ENCODE data around the gene LTBP1. TPM values are rescaled to one million over a fixed set of nuclear protein-coding genes. Genes with fewer than 3 reads are reported as not detected.

The LTBP1 gene
- total and polyA plus RNA-seq, 2 experiments from 2014 or later = 15.7 to 49.8 TPM

DNA sequence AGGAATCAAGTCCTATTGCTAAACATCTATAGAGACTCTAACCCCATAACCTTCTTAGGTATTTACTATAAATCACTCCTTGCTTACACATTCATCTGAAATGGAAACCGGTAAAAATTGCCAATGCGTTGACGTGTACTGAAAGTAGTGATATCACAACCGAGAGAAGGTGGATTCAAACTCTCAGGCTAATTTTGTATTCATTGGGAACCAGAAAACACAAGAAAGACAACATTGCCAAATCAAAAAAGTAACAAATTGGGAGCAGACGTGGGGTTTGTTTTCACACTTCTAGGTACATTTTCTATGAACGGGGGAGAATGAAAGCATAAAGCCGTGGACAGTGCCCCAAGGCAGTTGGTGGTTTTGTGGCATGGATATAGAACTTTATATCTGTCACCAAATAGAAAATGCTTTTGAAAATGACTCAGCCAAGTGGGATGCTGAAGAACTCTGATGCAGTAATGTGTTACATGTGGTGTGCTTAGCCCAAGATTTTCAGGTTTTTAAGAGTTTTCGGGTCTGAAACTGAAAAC lies 374.6 kb downstream of the LTBP1 start:
- Histone ChIP-seq H3K4me3 (no peak overlapping the region), H3K27me3 (ENCODE audit: insufficient read depth) (no peaks in the 10 kb centered on the region), H3K4me2 (no peak overlapping the region), H3K27ac (ENCODE audit: low read depth) (no peak overlapping the region), H2AFZ (no peak overlapping the region), H3K79me2 (replicated peaks; ENCODE audit: insufficient read depth) (no peaks in the 10 kb centered on the region), H4K20me1 (replicated peaks; ENCODE audit: insufficient read depth) (0 out of 2 replicates have a peak, but pooled peaks cover 5% of the 10 kb centered on the region), H3F3A (replicated peaks; ENCODE audit: low read depth) (no peaks in the 10 kb centered on the region), H3K9me2 (ENCODE audit: insufficient read depth) (no peaks in the 10 kb centered on the region), H3K36me3 (ENCODE audit: insufficient read depth) (no peaks in the 10 kb centered on the region; the same call in 1 of the 2 replicates), H3K4me1 (ENCODE audit: insufficient read depth) (no peaks in the 10 kb centered on the region)
- Mint-ChIP-seq H3K4me1 (no peaks in the 10 kb centered on the region), H3K4me3 (no peak overlapping the region), H3K27ac (no peak overlapping the region), H3K36me3 (ENCODE audit: low read depth) (no peaks in the 10 kb centered on the region), H3K9me3 (no peaks in the 10 kb centered on the region), H3K27me3 (ENCODE audit: insufficient read depth, low read depth, poor library complexity) (no peaks in the 10 kb centered on the region)
- TF ChIP-seq CREB1 (CRISPR knock-in tag; IDR thresholded peaks at IDR 0.05; ENCODE audit: low read depth) (no peak), ZNF114 (CRISPR knock-in tag; IDR thresholded peaks at IDR 0.05) (no peak), EZH2phosphoT487 (IDR thresholded peaks at IDR 0.05; ENCODE audit: unreplicated experiment) (no peak), POLR2AphosphoS5 (IDR thresholded peaks at IDR 0.05; ENCODE audit: low read depth) (no peak), NANOG (IDR thresholded peaks at IDR 0.05; ENCODE audit: borderline replicate concordance) (no peak)
- TF ChIP-seq, protein P1, sequence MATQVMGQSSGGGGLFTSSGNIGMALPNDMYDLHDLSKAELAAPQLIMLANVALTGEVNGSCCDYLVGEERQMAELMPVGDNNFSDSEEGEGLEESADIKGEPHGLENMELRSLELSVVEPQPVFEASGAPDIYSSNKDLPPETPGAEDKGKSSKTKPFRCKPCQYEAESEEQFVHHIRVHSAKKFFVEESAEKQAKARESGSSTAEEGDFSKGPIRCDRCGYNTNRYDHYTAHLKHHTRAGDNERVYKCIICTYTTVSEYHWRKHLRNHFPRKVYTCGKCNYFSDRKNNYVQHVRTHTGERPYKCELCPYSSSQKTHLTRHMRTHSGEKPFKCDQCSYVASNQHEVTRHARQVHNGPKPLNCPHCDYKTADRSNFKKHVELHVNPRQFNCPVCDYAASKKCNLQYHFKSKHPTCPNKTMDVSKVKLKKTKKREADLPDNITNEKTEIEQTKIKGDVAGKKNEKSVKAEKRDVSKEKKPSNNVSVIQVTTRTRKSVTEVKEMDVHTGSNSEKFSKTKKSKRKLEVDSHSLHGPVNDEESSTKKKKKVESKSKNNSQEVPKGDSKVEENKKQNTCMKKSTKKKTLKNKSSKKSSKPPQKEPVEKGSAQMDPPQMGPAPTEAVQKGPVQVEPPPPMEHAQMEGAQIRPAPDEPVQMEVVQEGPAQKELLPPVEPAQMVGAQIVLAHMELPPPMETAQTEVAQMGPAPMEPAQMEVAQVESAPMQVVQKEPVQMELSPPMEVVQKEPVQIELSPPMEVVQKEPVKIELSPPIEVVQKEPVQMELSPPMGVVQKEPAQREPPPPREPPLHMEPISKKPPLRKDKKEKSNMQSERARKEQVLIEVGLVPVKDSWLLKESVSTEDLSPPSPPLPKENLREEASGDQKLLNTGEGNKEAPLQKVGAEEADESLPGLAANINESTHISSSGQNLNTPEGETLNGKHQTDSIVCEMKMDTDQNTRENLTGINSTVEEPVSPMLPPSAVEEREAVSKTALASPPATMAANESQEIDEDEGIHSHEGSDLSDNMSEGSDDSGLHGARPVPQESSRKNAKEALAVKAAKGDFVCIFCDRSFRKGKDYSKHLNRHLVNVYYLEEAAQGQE (IDR thresholded peaks at IDR 0.05; ENCODE audit: unreplicated experiment) = no peak
- TF ChIP-seq, protein P2, sequence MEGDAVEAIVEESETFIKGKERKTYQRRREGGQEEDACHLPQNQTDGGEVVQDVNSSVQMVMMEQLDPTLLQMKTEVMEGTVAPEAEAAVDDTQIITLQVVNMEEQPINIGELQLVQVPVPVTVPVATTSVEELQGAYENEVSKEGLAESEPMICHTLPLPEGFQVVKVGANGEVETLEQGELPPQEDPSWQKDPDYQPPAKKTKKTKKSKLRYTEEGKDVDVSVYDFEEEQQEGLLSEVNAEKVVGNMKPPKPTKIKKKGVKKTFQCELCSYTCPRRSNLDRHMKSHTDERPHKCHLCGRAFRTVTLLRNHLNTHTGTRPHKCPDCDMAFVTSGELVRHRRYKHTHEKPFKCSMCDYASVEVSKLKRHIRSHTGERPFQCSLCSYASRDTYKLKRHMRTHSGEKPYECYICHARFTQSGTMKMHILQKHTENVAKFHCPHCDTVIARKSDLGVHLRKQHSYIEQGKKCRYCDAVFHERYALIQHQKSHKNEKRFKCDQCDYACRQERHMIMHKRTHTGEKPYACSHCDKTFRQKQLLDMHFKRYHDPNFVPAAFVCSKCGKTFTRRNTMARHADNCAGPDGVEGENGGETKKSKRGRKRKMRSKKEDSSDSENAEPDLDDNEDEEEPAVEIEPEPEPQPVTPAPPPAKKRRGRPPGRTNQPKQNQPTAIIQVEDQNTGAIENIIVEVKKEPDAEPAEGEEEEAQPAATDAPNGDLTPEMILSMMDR (conservative IDR thresholded peaks at IDR 0.05; ENCODE audit: low read depth in 2 of 2) = no peak
- DNase-seq (ENCODE audit: low spot score) = no peak
- ATAC-seq = no peak

DNA sequence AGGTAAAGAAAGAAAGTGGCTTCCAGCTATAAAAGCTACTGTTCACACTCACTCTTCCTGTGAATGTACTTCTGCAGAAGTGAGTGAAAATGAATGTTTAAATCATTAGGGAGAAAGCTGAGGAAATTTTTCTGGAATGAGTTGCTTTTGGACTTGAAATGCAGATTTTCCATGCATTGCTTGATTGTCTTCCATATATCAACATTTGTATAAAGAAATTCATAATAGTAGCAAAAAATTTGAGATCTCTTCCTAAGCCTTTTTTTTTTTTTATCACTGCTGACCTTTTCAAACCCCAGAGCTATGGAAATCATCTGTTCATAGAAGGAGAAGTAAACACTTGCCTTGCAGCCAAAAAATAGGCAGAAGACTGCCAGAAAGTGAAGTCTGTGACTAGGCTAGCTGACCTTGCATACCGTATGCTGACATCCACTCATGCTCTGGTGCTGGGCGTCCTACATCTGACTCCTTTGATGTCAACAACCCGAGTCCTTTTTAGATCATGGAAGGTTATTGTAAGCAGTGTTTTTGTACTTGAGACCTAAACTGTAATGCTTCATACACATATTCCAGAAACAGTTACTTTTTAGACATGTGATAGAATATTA lies 375.2 kb downstream of the LTBP1 start:
- Mint-ChIP-seq H3K4me1 (no peaks in the 10 kb centered on the region), H3K27ac (no peak overlapping the region), H3K36me3 (ENCODE audit: low read depth) (no peaks in the 10 kb centered on the region), H3K27me3 (ENCODE audit: insufficient read depth, low read depth, poor library complexity) (no peaks in the 10 kb centered on the region), H3K4me3 (no peak overlapping the region), H3K9me3 (no peaks in the 10 kb centered on the region)
- Histone ChIP-seq H4K20me1 (replicated peaks; ENCODE audit: insufficient read depth) (0 out of 2 replicates have a peak, but pooled peaks cover 5% of the 10 kb centered on the region), H3K4me2 (no peak overlapping the region), H3K79me2 (replicated peaks; ENCODE audit: insufficient read depth) (no peaks in the 10 kb centered on the region), H3F3A (replicated peaks; ENCODE audit: low read depth) (no peaks in the 10 kb centered on the region), H3K27ac (ENCODE audit: low read depth) (no peak overlapping the region), H3K9me2 (ENCODE audit: insufficient read depth) (no peaks in the 10 kb centered on the region), H3K4me3 (no peak overlapping the region), H3K27me3 (ENCODE audit: insufficient read depth) (no peaks in the 10 kb centered on the region), H3K4me1 (ENCODE audit: insufficient read depth) (no peaks in the 10 kb centered on the region), H2AFZ (no peak overlapping the region), H3K36me3 (ENCODE audit: insufficient read depth) (no peaks in the 10 kb centered on the region; the same call in 1 of the 2 replicates)
- no peak for DNase-seq (ENCODE audit: low spot score)
- ATAC-seq = no peak
- TF ChIP-seq NANOG (IDR thresholded peaks at IDR 0.05; ENCODE audit: borderline replicate concordance) = no peak
- TF ChIP-seq, protein P1 (IDR thresholded peaks at IDR 0.05; ENCODE audit: unreplicated experiment) = no peak
- TF ChIP-seq, protein P2 (conservative IDR thresholded peaks at IDR 0.05; ENCODE audit: low read depth in 2 of 2) = no peak
- TF ChIP-seq, protein P3, sequence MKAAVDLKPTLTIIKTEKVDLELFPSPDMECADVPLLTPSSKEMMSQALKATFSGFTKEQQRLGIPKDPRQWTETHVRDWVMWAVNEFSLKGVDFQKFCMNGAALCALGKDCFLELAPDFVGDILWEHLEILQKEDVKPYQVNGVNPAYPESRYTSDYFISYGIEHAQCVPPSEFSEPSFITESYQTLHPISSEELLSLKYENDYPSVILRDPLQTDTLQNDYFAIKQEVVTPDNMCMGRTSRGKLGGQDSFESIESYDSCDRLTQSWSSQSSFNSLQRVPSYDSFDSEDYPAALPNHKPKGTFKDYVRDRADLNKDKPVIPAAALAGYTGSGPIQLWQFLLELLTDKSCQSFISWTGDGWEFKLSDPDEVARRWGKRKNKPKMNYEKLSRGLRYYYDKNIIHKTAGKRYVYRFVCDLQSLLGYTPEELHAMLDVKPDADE (IDR thresholded peaks at IDR 0.05) = no peak
- TF ChIP-seq EZH2 (IDR thresholded peaks at IDR 0.05; ENCODE audit: low read depth, unreplicated experiment) = no peak
- no peak for TF ChIP-seq JUNB (IDR thresholded peaks at IDR 0.05; ENCODE audit: unreplicated experiment)
- no peak for TF ChIP-seq EZH2phosphoT487 (IDR thresholded peaks at IDR 0.05; ENCODE audit: unreplicated experiment)
- no peak for TF ChIP-seq POLR2AphosphoS5 (IDR thresholded peaks at IDR 0.05; ENCODE audit: low read depth)

All from GM23338 (cell line).